A549 (cell line): ENCODE results near the gene BCL2L13.

Source experiments
- CTCF ChIP-seq: fragments of >200 bp; sonication (Bioruptor Twin); formaldehyde crosslinking; IDR thresholded peaks from 3 replicates; pipeline ENCODE4 v1.5.1; 2016
- EP300 ChIP-seq, 2 experiments: fragments of >200 bp; sonication (Bioruptor Twin); formaldehyde crosslinking; IDR thresholded peaks; 2 replicates in 1 of 2; 3 replicates in 1 of 2; pipeline ENCODE4 v1.6.1; 2016 to 2017

- TF ChIP-seq CTCF (no peak), EP300 (IDR thresholded peaks at IDR 0.05) (no peak)
Measured at GRCh38 chr22:17734187-17734586, 95.6 kb downstream of the BCL2L13 start.
